ENCODE results near the gene SPAG8. TPM values are rescaled to one million over a fixed set of nuclear protein-coding genes. Genes with fewer than 3 reads are reported as not detected.

Gene SPAG8
- total RNA-seq (5.4 and 5.6 TPM in 2 replicates), polyA plus RNA-seq (1.6 and 2.0 TPM in 2 replicates), polyA minus RNA-seq (1.6 and 3.5 TPM in 2 replicates)
- total RNA-seq (2013): 2.7 TPM

GRCh38 chr9:35812025-35812602, at the start of gene SPAG8:
Gene SPAG8 (minus strand): TSS chr9:35812262. CDS start chr9:35812147, 115 bp downstream.
- POLR2A ChIA-PET: interaction anchor here (1.3 to 1.6 kb wide), 2 partner anchors 17 to 64 kb away, joined by 3 to 4 read pairs; partner anchors contain the start of genes FAM221B and TMEM8B

More at GRCh38 chr9:35812025-35812602, at the start of gene SPAG8:
- H3K79me2 ChIP-seq (ENCODE audit: control insufficient read depth, insufficient read depth, low read length): no peaks in the 10 kb centered on the region
- Mint-ChIP-seq H3K27ac (peak within 1 kb of the TSS; percentile 96), H3K27me3 (no peaks in the 10 kb centered on the region), H3K4me1 (peaks cover 30% of the 10 kb centered on the region), H3K4me3 (peak within 1 kb of the TSS; percentile 97), H3K9me3 (ENCODE audit: insufficient read depth) (no peaks in the 10 kb centered on the region)
- peaks cover 0 to 8% of the 10 kb centered on the region in 2 experiments for H3K36me3 ChIP-seq (replicated peaks in 1 of 2; ENCODE audit: control extremely low read depth in 1 of 2, control insufficient read depth in 1 of 2, extremely low read depth in 1 of 2, insufficient read depth in 2 of 2, low read length in 1 of 2)
- H3K4me1 ChIP-seq (ENCODE audit: control insufficient read depth in 2 of 2, insufficient read depth in 2 of 2, low read length in 2 of 2): peaks cover 26 to 33% of the 10 kb centered on the region in 2 donors
- H3K4me3 ChIP-seq (ENCODE audit: control extremely low read depth in 1 of 5, extremely low read depth in 1 of 5, insufficient read depth in 1 of 5, low read depth in 2 of 5, low read length in 4 of 5): peak within 1 kb of the TSS; percentile 54 to 76 (median 61)
- peak within 1 kb of the TSS; percentile 81 for H2AFZ ChIP-seq (ENCODE audit: insufficient read depth, low read depth, low read length, poor library complexity, severe bottlenecking)
- H3K27me3 ChIP-seq (replicated peaks in 1 of 4; ENCODE audit: control extremely low read depth in 1 of 4, control insufficient read depth in 3 of 4, insufficient read depth in 4 of 4, low read length in 3 of 4): no peaks in the 10 kb centered on the region
- DNase-seq: peak; percentile 97
- H3K4me2 ChIP-seq (replicated peaks; ENCODE audit: low read depth, low read length, poor library complexity, severe bottlenecking): peak within 1 kb of the TSS; percentile 77
- CTCF ChIA-PET: interaction anchor here (0.5 to 4.6 kb wide), 16 partner anchors 8 to 208 kb away, joined by 3 to 58 read pairs (median 4); partner anchors contain the start of genes CREB3, FAM221B, NPR2 and TLN1
- 0% methylated on average over 27 of the region's 28 CpGs for WGBS (ENCODE audit: insufficient coverage)
- H3K27ac ChIP-seq (ENCODE audit: low read length in 2 of 2): peak within 1 kb of the TSS; percentile 50 to 70
- peak within 1 kb of the TSS; percentile 60 for H3K9ac ChIP-seq (ENCODE audit: low read length)
- intact Hi-C loops (cut with micrococcal nuclease): loop anchor here (1.0 to 5.0 kb wide), 2 partner anchors 64 to 1145 kb away; a partner anchor contains a TSS
- no peaks in the 10 kb centered on the region for H4K20me1 ChIP-seq (ENCODE audit: control insufficient read depth, insufficient read depth, low read length, poor library complexity, severe bottlenecking)
- ATAC-seq (ENCODE audit: low read depth): peak; percentile 41
- no peak for TF ChIP-seq EZH2 (IDR thresholded peaks at IDR 0.05; ENCODE audit: borderline replicate concordance, insufficient read depth, low read depth, low read length, poor library complexity, severe bottlenecking)
- TF ChIP-seq, protein P1, sequence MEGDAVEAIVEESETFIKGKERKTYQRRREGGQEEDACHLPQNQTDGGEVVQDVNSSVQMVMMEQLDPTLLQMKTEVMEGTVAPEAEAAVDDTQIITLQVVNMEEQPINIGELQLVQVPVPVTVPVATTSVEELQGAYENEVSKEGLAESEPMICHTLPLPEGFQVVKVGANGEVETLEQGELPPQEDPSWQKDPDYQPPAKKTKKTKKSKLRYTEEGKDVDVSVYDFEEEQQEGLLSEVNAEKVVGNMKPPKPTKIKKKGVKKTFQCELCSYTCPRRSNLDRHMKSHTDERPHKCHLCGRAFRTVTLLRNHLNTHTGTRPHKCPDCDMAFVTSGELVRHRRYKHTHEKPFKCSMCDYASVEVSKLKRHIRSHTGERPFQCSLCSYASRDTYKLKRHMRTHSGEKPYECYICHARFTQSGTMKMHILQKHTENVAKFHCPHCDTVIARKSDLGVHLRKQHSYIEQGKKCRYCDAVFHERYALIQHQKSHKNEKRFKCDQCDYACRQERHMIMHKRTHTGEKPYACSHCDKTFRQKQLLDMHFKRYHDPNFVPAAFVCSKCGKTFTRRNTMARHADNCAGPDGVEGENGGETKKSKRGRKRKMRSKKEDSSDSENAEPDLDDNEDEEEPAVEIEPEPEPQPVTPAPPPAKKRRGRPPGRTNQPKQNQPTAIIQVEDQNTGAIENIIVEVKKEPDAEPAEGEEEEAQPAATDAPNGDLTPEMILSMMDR (IDR thresholded peaks at IDR 0.05): no peak
- H3K9me3 ChIP-seq (ENCODE audit: control extremely low read depth in 1 of 3, control insufficient read depth in 2 of 3, insufficient read depth in 1 of 3, low read length in 2 of 3): no peaks in the 10 kb centered on the region

All from B cell (primary cell).